Transverse colon (tissue), 4 donors: Measurements from ENCODE around the gene ANGEL2. TPM values are rescaled to one million over a fixed set of nuclear protein-coding genes. Genes with fewer than 3 reads are reported as not detected.

Experiments
- DNase-seq: peaks from one replicate; pipeline ENCODE4 v3.0.0-alpha.2; 2019
- H3K27ac ChIP-seq, 4 donors: fragments of 200-600 bp; sonication (generic); 2 replicates each; pipeline ENCODE4 v1.5.1; 2016 to 2018; ENCODE audit warnings: inconsistent platforms in 4 of 4
- H3K27me3 ChIP-seq: fragments of 200-600 bp; sonication (generic); 2 replicates; pipeline ENCODE4 v1.5.1; 2017; ENCODE audit warnings: inconsistent platforms
- H3K36me3 ChIP-seq, 4 donors: fragments of 200-600 bp; sonication (generic); 2 replicates each; pipeline ENCODE4 v1.5.1; 2017 to 2019; ENCODE audit warnings: inconsistent platforms in 4 of 4
- H3K4me1 ChIP-seq, 4 donors: fragments of 200-600 bp; sonication (generic); 2 replicates each; pipeline ENCODE4 v1.5.1; 2017 to 2020; ENCODE audit warnings: inconsistent platforms in 4 of 4
- H3K4me3 ChIP-seq, 4 donors: fragments of 200-600 bp; sonication (generic); 1 replicate in 1 of 4; 2 replicates in 3 of 4; pipeline versions ENCODE4 v1.5.1 to v1.6.1; 2017 to 2019; ENCODE audit warnings: inconsistent platforms in 4 of 4
- H3K9me3 ChIP-seq, 2 donors: fragments of 200-600 bp; sonication (generic); 2 replicates each; pipeline ENCODE4 v1.5.1; 2017 to 2019; ENCODE audit warnings: inconsistent platforms in 2 of 2
- CTCF ChIP-seq, 5 experiments: fragments of 200-600 bp in 3 of 5; fragments of 450-650 bp in 2 of 5; sonication (generic) in 3 of 5; IDR thresholded peaks; 1 replicate in 2 of 5; 2 replicates in 3 of 5; pipeline ENCODE4 v1.5.1; 2016 to 2017; ENCODE audit warnings: antibody characterized with exemption in 5 of 5, inconsistent platforms in 3 of 5, mild to moderate bottlenecking in 2 of 5, moderate library complexity in 1 of 5
- EP300 ChIP-seq: sonication (generic); formaldehyde crosslinking; IDR thresholded peaks from one replicate; pipeline ENCODE4 v1.6.1; 2017; ENCODE audit warnings: antibody characterized with exemption, low read depth
- POLR2A ChIP-seq: fragments of 450-650 bp; IDR thresholded peaks from one replicate; pipeline ENCODE4 v1.6.1; 2016; ENCODE audit warnings: antibody characterized with exemption, mild to moderate bottlenecking, moderate library complexity
- POLR2AphosphoS5 ChIP-seq, 3 donors: sonication (generic); formaldehyde crosslinking; IDR thresholded peaks; one replicate each; pipeline ENCODE4 v1.6.1; 2016; ENCODE audit warnings: antibody characterized with exemption in 3 of 3
- WGBS, 2 donors: methylation state at CpG; one replicate each; pipeline ENCODE4 v1.1.5; 2018; ENCODE audit warnings: low coverage in 1 of 2; 5-methylcytosine and 5-hydroxymethylcytosine counted together
- in situ Hi-C, 4 donors: fragments of 200-750 bp; cut with MboI; loops; one replicate each; pipeline versions ENCODE4 v1.15.0 to v1.15.1; 2017; ENCODE audit warnings: low sequenced_read_pairs in 3 of 4, low pct_ligation_motif_present in 1 of 4, low pct_unique_long_range_greater_than_20kb in 1 of 4
- intact Hi-C: fragments of 100-400 bp; cut with DNase I; formaldehyde crosslinking; loops from one replicate; pipeline ENCODE4 v1.15.1; 2023; ENCODE audit warnings: low total_unique reads
- total RNA-seq, 4 donors: library from RNA; depleted of rRNA; stranded (reverse); fragments of >200 nt; gene quantifications; one replicate each; pipeline ENCODE4 v1.1.0, GENCODE V29; 2016

Gene ANGEL2
- total RNA-seq, 4 donors from 2014 or later, result 33.2 to 105 (median 64.3) TPM

GRCh38 chr1:212986551-212986950, 29.1 kb downstream of the ANGEL2 start:
- H3K27me3 ChIP-seq, result no peaks in the 10 kb centered on the region
- no peak for DNase-seq
- H3K4me3 ChIP-seq, result no peak overlapping the region
- intact Hi-C loops (no loop called here), in situ Hi-C loops (loop anchor here (25.0 kb wide), 3 partner anchors 174 to 524 kb away; no protein-coding TSS in a partner anchor)
- no peak for TF ChIP-seq EP300
- no peak for TF ChIP-seq POLR2A
- WGBS, 2 donors, result 98 to 100% methylated on average over 2 of the region's 2 CpGs
- no peaks in the 10 kb centered on the region for H3K9me3 ChIP-seq
- H3K27ac ChIP-seq, result no peak overlapping the region
- peaks cover 0 to 4% (median 0%) of the 10 kb centered on the region in 4 donors for H3K36me3 ChIP-seq
- H3K4me1 ChIP-seq, result peaks cover 0 to 2% (median 0%) of the 10 kb centered on the region in 4 donors

GRCh38 chr1:212984522-212985291, 31.0 kb downstream of the ANGEL2 start:
- 67 to 94% methylated on average over 1 to 6 of the region's 6 CpGs for WGBS, 2 donors
- intact Hi-C loops, result no loop called here

GRCh38 chr1:212983482-212983881, 32.2 kb downstream of the ANGEL2 start:
- Histone ChIP-seq H3K27ac (no peak overlapping the region), H3K9me3 (no peaks in the 10 kb centered on the region), H3K4me3 (no peak overlapping the region), H3K36me3 (no peaks in the 10 kb centered on the region), H3K27me3 (no peaks in the 10 kb centered on the region), H3K4me1 (peaks cover 0 to 11% (median 1%) of the 10 kb centered on the region in 4 donors)
- TF ChIP-seq CTCF (IDR thresholded peaks at IDR 0.05) (no peak), POLR2A (no peak), EP300 (no peak), POLR2AphosphoS5 (IDR thresholded peaks at IDR 0.05) (no peak)
- no peak for DNase-seq
- in situ Hi-C loops, result loop anchor here (25.0 kb wide), 3 partner anchors 171 to 521 kb away; no protein-coding TSS in a partner anchor
- WGBS, 2 donors, result 94 to 98% methylated on average over 3 of the region's 3 CpGs
- intact Hi-C loops, result no loop called here

More at GRCh38 chr1:212984522-212985291, 31.0 kb downstream of the ANGEL2 start:
- H3K4me3 ChIP-seq, result no peak overlapping the region
- H3K27me3 ChIP-seq, result no peaks in the 10 kb centered on the region
- TF ChIP-seq EP300 (no peak), CTCF (IDR thresholded peaks at IDR 0.05) (no peak), POLR2AphosphoS5 (IDR thresholded peaks at IDR 0.05) (no peak), POLR2A (no peak)
- DNase-seq, result no peak
- H3K9me3 ChIP-seq, result no peaks in the 10 kb centered on the region
- peaks cover 0 to 11% (median 1%) of the 10 kb centered on the region in 4 donors for H3K4me1 ChIP-seq
- no peaks in the 10 kb centered on the region for H3K36me3 ChIP-seq
- in situ Hi-C loops, result loop anchor here (25.0 kb wide), 3 partner anchors 172 to 522 kb away; no protein-coding TSS in a partner anchor
- H3K27ac ChIP-seq, result no peak overlapping the region

- intact Hi-C loops, result no loop called here
- H3K4me3 ChIP-seq, result no peak overlapping the region
- DNase-seq, result no peak
- WGBS, 2 donors, result 55 to 78% methylated on average over 5 to 6 of the region's 6 CpGs
- H3K9me3 ChIP-seq, result no peaks in the 10 kb centered on the region
- H3K27me3 ChIP-seq, result no peaks in the 10 kb centered on the region
- H3K36me3 ChIP-seq, result no peaks in the 10 kb centered on the region
- TF ChIP-seq POLR2AphosphoS5 (IDR thresholded peaks at IDR 0.05), result no peak
- no peak for TF ChIP-seq POLR2A
- TF ChIP-seq EP300, result no peak
- no peak for TF ChIP-seq CTCF (IDR thresholded peaks at IDR 0.05)
- in situ Hi-C loops, result loop anchor here (25.0 kb wide), 3 partner anchors 170 to 520 kb away; no protein-coding TSS in a partner anchor
- H3K27ac ChIP-seq, result no peak overlapping the region
- peaks cover 0 to 11% (median 1%) of the 10 kb centered on the region in 4 donors for H3K4me1 ChIP-seq
Measured at GRCh38 chr1:212982430-212983152, 33.1 kb downstream of the ANGEL2 start.
